Pancreas (tissue), 10 donors: ENCODE data around the gene BRD9. TPM values are rescaled to one million over a fixed set of nuclear protein-coding genes. Genes with fewer than 3 reads are reported as not detected.
"Not testable (repeated sequence)": the region's sequence is repeated elsewhere in the genome, so short reads cannot be mapped to it uniquely, and the experiment has no call there.

ENCODE experiments used
- ATAC-seq, 4 donors: fragments of 200-7000 bp; cut with Tn5 transposase; one replicate each; pipeline versions ENCODE4 v1.8.0 to v1.9.1; 2020; ENCODE audit warnings: mild to moderate bottlenecking in 4 of 4, moderate library complexity in 4 of 4
- DNase-seq, 6 donors: peaks; one replicate each; pipeline ENCODE4 v3.0.0-alpha.2; 2020
- FAIRE-seq: peaks from 2 replicates; lab custom pipeline; 2012; peaks lifted over from hg19 to GRCh38; lab: Jason Lieb, UNC
- H3K27ac ChIP-seq, 4 donors: fragments of 200-600 bp; sonication (generic); 1 replicate in 3 of 4; 2 replicates in 1 of 4; pipeline versions ENCODE4 v1.5.0 to v1.8.0; 2020
- H3K27me3 ChIP-seq, 4 donors: fragments of 200-600 bp; one replicate each; pipeline ENCODE4 v1.8.0; 2021
- H3K36me3 ChIP-seq, 3 donors: fragments of 200-600 bp; sonication (generic) in 1 of 3; one replicate each; pipeline versions ENCODE4 v1.5.0 to v1.8.0; 2020 to 2021
- H3K4me1 ChIP-seq, 3 donors: fragments of 200-600 bp; one replicate each; pipeline ENCODE4 v1.8.0; 2021
- H3K4me3 ChIP-seq, 4 donors: fragments of 200-600 bp; sonication (generic) in 2 of 4; one replicate each; pipeline versions ENCODE4 v1.5.0 to v1.8.0; 2020 to 2021
- H3K9me3 ChIP-seq, 4 donors: fragments of 200-600 bp; one replicate each; pipeline ENCODE4 v1.8.0; 2021
- WGBS, 2 donors: extraction: QIAGEN DNeasy Blood & Tissue Kit; methylation state at CpG; one replicate each; pipeline ENCODE4 v1.1.7; 2013; 5-methylcytosine and 5-hydroxymethylcytosine counted together
- intact Hi-C, 3 donors: fragments of 100-400 bp; cut with DNase I; formaldehyde crosslinking; loops; one replicate each; pipeline versions ENCODE4 v1.11.1 to v1.14.2; 2022
- polyA plus RNA-seq, 2 donors: library from polyadenylated mRNA; stranded (reverse); fragments of 200-250 nt; gene quantifications; one replicate each; pipeline ENCODE4 v1.2.3, GENCODE V29; 2013
- total RNA-seq, 6 donors: library from RNA; stranded (reverse); fragmentation: NEBNext Ultra II Directional in 4 of 6; extraction: Animal tissue kit (Norgen Biotek cat#: 25700) in 4 of 6; gene quantifications; one replicate each; pipeline versions ENCODE4 v1.2.1 to v1.2.4, GENCODE V29; 2021 to 2023
- donor health status: healthy with polysubstance abuse.
- donor health status: DM: no; HTN: no; CAD: no; lungs with moderate emphysema.
- donor health status: DM: no; HTN: no; CAD: no.
- donor health status: control.
- donor health status: control.
- donor health status: Bipolar disorder and iron deficiency.
- donor health status: DM: yes; HTN: yes; CAD: no.
- donor health status: DM: no; HTN: no; CAD: no.
- donor health status: DM: no; HTN: no; CAD: no.
- donor health status: DM: yes; HTN: yes; CAD: no.

BRD9 gene
- total and polyA plus RNA-seq, 8 donors: 11.3 to 38.5 (median 17.5) TPM

DNA sequence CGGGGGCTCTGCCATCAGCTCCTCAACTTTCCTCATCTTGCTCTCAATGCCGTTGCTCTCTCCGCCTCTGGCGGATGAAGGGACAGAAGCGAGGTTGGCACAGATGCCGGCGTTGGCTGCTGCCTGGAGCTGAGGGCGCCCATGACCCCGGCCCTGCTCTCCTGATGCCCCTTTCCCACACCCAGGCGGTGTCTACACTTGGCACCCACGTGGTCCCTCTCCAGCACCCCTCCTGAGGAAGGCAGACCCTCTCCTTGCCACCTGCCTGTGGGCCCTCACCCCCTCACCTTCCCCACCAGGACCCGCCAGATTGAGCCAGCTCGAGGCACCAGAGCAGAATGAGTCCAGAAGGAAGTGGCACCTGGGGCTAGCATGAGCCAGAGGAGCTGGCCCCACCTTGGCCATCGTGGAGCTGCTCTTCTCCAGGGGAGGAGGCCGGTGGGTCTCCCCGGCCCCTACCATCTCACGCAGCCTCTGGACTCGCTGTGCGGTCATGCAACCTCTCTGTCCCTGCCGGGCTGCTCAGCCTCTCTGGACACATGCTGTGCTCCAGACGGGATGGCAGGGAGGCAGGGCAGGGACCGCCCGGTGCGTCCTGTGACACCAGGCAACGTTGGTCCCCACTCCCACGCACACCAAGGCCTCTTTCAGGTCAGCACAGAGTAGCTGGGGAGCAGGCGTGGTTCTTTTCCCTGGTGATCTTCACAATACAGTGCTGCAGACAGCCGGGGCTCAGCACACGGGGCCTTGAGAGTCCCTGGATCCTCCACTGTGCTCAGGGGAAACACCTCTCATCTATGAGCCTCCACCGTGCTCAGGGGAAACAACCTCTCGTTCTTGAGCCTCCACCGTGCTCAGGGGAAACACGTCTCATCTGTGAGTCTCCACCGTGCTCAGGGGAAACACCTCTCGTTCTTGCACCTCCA lies 46.7 kb downstream of the BRD9 start:
- H3K27me3 ChIP-seq, FAIRE-seq, H3K36me3 ChIP-seq, ATAC-seq, H3K4me1 ChIP-seq, H3K27ac ChIP-seq, H3K9me3 ChIP-seq, H3K4me3 ChIP-seq: not testable (repeated sequence)
- intact Hi-C loops: loop anchor here in 1 of 3 donors (10.0 kb wide), 1 partner anchor 91 kb away; no protein-coding TSS in a partner anchor
- WGBS, 2 donors: 78 to 84% methylated on average over 20 to 25 of the region's 35 CpGs
- DNase-seq: peak in 1 of 6 donors; percentile 10

DNA sequence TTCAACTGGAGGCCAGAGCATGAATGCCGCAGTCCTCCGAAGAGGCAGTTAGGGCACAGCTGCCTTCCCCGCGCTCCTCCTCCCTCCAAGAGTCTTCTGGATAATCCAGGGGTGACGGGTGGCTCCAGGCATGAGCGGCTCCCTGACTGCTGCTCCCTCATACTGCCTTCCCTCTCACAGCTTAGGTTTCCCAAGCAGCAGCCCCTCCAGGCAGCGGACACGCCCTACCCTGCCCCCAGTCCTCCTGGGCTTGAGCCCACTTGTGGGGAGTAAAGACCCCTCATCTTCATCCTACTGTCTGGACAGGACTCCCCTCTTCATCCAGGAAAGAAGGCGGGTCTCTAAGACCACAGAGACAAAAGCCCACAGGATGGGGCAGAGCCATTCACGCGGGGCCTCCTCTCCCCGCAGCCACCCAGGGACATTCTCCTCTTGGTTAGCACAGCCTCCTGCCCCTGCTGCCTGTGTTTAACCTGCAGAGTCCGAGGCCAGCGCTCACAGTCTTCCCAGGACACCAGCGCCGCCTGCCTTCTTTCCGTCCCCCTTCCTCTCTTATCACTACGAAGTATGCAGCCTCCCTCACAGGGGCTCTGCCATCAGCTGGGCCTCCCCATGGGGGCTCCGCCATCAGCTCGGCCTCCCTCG lies 47.4 kb downstream of the BRD9 start:
- intact Hi-C loops: loop anchor here in 1 of 3 donors (10.0 kb wide), 1 partner anchor 90 kb away; no protein-coding TSS in a partner anchor

DNA sequence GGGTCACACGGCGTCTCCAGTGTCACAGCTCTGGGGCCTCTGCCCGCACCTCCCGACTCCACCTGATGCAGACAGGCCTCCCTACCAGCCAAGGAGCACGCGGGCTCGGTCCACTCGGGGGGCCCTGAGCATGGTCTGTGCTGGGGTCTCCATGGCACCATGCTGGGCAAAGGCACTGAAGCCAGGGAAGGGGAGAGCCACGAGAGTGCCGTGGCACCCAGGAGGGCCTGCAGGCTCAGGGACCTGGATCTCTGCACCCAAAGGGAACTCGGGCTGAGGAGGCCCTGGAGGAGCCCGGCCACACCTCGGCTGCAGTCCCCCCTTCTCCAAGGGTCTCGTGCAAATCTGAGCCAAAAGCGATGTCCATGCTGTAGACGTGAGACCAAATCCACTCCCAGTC lies 48.2 kb downstream of the BRD9 start:
- DNase-seq: peak in 3 of 6 donors; percentile 12 to 75 (median 58)
- intact Hi-C loops: loop anchor here (5.0 to 10.0 kb wide), 3 partner anchors 82 to 92 kb away; no protein-coding TSS in a partner anchor
- H3K9me3 ChIP-seq, ATAC-seq, H3K4me3 ChIP-seq, H3K36me3 ChIP-seq, H3K27ac ChIP-seq, H3K27me3 ChIP-seq, H3K4me1 ChIP-seq, FAIRE-seq: not testable (repeated sequence)
- WGBS, 2 donors: 86 to 90% methylated on average over 14 of the region's 16 CpGs

More for the DNA sequence above, 47.4 kb downstream of the BRD9 start:
- FAIRE-seq, H3K9me3 ChIP-seq, H3K27me3 ChIP-seq, H3K4me1 ChIP-seq, H3K27ac ChIP-seq, H3K36me3 ChIP-seq, H3K4me3 ChIP-seq: not testable (repeated sequence)
- peak in 1 of 4 donors; percentile 4 for ATAC-seq
- peak in 3 of 6 donors; percentile 10 to 58 (median 19) for DNase-seq
- 78 to 83% methylated on average over 14 to 16 of the region's 21 CpGs for WGBS, 2 donors

DNA sequence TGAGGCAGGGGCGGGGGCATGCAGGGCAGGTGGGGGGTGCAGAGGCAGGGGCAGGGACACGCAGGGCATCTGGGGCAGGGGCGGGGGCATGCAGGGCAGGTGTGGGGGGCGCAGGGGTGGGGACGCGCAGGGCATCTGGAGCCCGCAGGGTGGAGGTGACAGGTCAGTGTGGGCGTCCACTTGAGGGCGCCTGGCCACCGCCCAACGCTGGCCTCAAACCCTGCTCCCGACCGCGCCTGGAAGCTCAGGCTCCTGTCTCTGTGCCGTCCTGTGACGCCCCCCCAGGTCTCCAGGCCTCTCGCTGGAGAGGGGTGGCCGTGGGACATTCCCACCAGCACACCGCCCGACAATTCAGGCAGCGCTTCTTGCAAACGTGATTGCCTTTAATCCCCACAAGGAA lies 48.7 kb downstream of the BRD9 start:
- not testable (repeated sequence) for H3K27me3 ChIP-seq, H3K9me3 ChIP-seq, ATAC-seq, H3K27ac ChIP-seq, H3K4me1 ChIP-seq, FAIRE-seq, H3K4me3 ChIP-seq, H3K36me3 ChIP-seq
- DNase-seq: peak in 2 of 6 donors; percentile 51 to 75
- WGBS, 2 donors: 70 to 79% methylated on average over 16 to 22 of the region's 22 CpGs
- intact Hi-C loops: loop anchor here (5.0 to 10.0 kb wide), 3 partner anchors 82 to 92 kb away; no protein-coding TSS in a partner anchor

DNA sequence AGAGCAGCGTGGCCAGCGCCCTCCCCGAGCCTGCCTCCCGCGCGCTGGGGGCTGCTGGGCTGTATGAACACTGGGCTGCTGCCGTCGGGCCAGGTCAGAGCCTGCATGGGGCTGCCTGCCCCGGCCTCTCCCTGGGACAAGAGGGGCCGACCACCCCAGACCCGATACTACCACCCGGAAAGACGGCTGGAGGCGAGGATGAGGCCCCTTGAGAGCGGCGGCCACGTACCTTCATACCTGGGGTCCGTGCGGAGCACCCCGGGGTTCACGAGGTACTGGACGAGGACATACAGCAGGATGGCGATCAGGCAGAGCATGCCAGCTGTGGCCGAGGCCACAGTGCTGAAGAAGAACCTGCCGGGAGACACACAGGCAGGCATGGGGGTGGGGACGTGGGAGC lies 49.2 kb downstream of the BRD9 start:
- H3K4me3 ChIP-seq, H3K27ac ChIP-seq, FAIRE-seq, H3K27me3 ChIP-seq, H3K9me3 ChIP-seq, H3K4me1 ChIP-seq, ATAC-seq, H3K36me3 ChIP-seq: not testable (repeated sequence)
- peak in 2 of 6 donors; percentile 56 to 70 for DNase-seq
- WGBS, 2 donors: 82 to 94% methylated on average over 9 to 18 of the region's 26 CpGs
- intact Hi-C loops: loop anchor here (5.0 to 10.0 kb wide), 3 partner anchors 81 to 91 kb away; no protein-coding TSS in a partner anchor

DNA sequence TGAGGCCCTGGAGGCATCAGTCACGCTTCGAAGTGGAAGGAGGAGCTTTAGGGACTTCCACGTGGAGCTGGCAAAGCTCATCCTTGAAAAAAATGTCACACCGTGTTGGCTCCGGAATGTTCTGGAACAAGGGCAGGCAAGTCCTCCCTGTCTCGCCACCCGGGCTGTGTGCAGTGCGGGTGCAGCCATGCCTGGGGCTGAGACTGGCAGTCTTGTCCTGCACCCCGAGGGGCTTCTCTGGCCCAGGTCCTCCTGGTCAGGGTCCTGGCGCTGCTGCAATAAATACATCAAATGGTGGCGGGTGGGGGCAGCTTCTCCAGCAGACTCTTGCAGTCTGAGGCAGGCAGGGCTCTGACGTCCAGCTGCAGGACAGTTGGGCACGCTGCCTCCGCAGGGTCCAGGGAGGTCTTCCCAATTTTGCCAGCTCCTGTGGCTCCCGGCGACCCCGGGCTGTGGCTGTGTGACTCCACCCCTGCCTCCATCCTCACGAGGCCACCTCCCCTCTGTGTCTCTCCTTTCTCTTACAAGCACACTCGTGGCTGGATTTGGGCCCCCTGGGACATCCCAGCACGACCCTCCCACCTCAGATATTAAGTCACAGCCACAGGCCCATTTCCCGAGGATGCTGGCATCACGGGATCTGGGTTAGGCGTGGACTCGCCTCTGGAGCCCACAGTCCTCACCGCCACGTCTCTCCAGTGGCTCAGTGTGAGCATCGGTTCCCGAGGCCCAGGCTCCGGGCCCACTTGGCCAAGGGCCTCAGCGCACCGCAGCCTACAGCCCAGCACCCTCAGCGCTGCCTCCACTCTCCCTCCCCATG lies 50.0 kb downstream of the BRD9 start:
- not testable (repeated sequence) for ATAC-seq
- intact Hi-C loops: loop anchor here (5.0 to 10.0 kb wide), 3 partner anchors 80 to 90 kb away; no protein-coding TSS in a partner anchor

DNA sequence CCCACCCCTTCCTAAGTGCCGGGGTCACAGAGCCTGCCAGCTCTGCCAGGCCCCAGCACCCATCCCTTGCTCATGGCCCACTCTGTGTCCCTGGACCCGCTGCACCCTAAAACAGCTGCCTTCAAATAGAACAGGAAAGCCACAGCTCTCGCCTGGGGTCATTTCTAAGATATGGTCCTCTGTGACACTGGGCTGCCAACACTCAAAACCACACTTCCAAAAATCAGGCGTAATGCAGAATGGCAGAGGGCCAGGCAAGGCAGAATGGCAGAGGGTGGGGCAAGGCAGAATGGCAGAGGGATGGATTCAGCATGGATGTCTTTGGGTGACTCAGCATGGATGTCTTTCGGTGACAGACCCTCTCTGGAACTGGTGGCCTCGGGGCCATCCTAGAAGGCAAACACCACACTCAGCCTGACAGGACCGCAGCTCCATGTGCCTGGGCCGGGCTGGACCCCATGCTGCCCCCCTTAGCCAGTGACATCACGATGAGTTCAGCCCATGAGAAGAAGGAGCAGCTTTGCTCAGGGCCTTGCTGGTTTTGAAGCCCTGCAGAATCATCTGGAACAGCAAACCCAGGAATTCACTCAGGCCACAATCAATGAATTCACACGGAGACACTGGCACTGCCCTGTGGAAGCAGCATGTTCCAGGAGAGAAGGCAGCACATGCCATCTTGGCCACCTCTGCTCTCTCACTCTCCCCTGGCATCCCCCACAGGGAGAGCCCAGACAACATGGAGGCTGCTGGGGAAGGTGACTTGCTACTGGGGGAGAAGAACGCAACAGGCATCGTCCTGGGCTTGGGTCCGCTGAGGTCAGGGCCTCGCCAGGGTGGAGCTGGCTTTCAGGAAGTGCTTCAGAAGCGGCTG lies 50.8 kb downstream of the BRD9 start:
- WGBS, 2 donors: 86% methylated on average over 12 to 14 of the region's 15 CpGs
- H3K4me3 ChIP-seq, H3K27me3 ChIP-seq, H3K9me3 ChIP-seq, ATAC-seq, H3K4me1 ChIP-seq, H3K36me3 ChIP-seq, FAIRE-seq, H3K27ac ChIP-seq: not testable (repeated sequence)
- intact Hi-C loops: loop anchor here (5.0 to 10.0 kb wide), 3 partner anchors 79 to 89 kb away; no protein-coding TSS in a partner anchor
- DNase-seq: peak in 3 of 6 donors; percentile 11 to 55 (median 51)

More for the DNA sequence above, 50.0 kb downstream of the BRD9 start:
- H3K27ac ChIP-seq, H3K9me3 ChIP-seq, H3K4me1 ChIP-seq, H3K36me3 ChIP-seq, H3K4me3 ChIP-seq, H3K27me3 ChIP-seq, FAIRE-seq: not testable (repeated sequence)
- 85 to 89% methylated on average over 19 to 29 of the region's 32 CpGs for WGBS, 2 donors
- peak in 2 of 6 donors; percentile 59 to 74 for DNase-seq

DNA sequence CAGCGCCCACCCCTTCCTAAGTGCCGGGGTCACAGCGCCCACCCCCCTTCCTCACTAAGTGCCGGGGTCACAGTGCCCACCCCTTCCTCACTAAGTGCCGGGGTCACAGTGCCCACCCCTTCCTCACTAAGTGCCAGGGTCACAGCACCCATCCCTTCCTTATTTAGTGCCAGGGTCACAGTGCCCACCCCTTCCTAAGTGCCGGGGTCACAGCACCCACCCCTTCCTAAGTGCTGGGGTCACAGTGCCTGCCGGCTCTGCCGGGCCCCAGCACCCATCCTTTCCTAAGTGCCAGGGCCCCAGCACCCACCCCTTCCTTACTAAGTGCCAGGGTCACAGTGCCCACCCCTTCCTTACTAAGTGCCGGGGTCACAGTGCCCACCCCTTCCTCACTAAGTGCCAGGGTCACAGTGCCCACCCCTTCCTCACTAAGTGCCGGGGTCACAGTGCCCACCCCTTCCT lies 51.6 kb downstream of the BRD9 start:
- 85 to 93% methylated on average over 8 to 10 of the region's 10 CpGs for WGBS, 2 donors
- not testable (repeated sequence) for ATAC-seq, H3K27me3 ChIP-seq, H3K4me1 ChIP-seq, H3K36me3 ChIP-seq, H3K4me3 ChIP-seq, H3K9me3 ChIP-seq, FAIRE-seq, H3K27ac ChIP-seq
- intact Hi-C loops: loop anchor here (5.0 to 10.0 kb wide), 3 partner anchors 79 to 89 kb away; no protein-coding TSS in a partner anchor
- DNase-seq: peak in 4 of 6 donors; percentile 4 to 41 (median 13)

DNA sequence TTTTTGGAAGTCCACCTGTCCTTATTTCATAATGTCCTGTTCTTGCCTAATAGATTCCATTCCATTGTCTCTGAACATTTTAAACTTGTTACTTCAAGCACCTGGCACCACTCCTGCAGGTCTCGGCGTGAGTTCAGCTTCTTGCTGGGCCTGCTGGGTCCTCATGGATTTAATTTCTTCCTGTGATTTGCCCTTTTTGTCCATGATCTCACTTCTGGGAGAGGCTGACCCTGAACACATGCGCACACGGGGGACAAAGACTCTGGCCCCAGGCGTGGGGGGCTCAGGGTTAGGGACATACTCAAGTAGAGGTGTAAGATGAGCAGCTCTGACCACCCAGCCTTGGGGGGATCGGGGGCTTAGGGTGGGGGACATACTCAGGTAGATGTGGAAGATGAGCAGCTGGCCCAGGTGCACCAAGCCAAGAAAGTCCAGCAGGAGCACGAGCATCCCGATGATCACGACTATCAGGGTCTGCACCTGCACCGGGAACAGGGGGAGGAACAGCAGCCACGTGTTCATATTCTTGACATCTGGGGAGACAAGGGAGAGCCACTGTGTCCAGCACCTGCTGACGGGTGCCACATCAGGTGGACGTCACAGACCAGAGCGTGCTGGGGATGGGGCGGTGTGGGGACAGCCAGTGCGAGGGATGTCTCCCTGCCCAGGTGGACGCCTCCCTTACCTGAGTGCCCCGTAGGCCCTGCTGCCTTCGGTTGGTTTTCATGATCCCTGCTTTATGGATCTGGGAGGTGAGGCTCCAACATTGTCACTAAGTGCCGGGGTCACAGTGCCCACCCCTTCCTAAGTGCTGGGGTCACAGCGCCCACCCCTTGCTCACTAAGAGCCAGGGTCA lies 52.3 kb downstream of the BRD9 start:
- DNase-seq: peak in 4 of 6 donors; percentile 12 to 78 (median 34)
- not testable (repeated sequence) for ATAC-seq

More for the DNA sequence above, 52.3 kb downstream of the BRD9 start:
- FAIRE-seq, H3K27ac ChIP-seq, H3K9me3 ChIP-seq, H3K4me3 ChIP-seq, H3K4me1 ChIP-seq, H3K27me3 ChIP-seq, H3K36me3 ChIP-seq: not testable (repeated sequence)
- intact Hi-C loops: loop anchor here (5.0 to 10.0 kb wide), 3 partner anchors 78 to 88 kb away; no protein-coding TSS in a partner anchor
- WGBS, 2 donors: 86 to 87% methylated on average over 21 of the region's 21 CpGs
